Thymus (tissue), 11 donors: Measurements from ENCODE around the gene HDAC3. TPM values are rescaled to one million over a fixed set of nuclear protein-coding genes. Genes with fewer than 3 reads are reported as not detected.
A peak's percentile ranks its signal among the peaks of the same experiment; 100 is the strongest.

Source experiments
- DNase-seq, 9 donors: peaks; one replicate each; pipeline ENCODE4 v3.0.0-alpha.2; 2013; ENCODE audit warnings: low spot score in 9 of 9, low read depth in 6 of 9, missing footprints in 1 of 9
- H3K27ac ChIP-seq, 2 donors: one replicate each; pipeline ENCODE4 v1.5.1; 2013; ENCODE audit warnings: control low read depth in 1 of 2, low read depth in 1 of 2, low read length in 1 of 2, mild to moderate bottlenecking in 1 of 2, moderate library complexity in 1 of 2
- H3K27me3 ChIP-seq, 2 donors: one replicate each; pipeline ENCODE4 v1.5.1; 2013; ENCODE audit warnings: low read length in 1 of 2; ENCODE audit not compliant: control insufficient read depth in 2 of 2, insufficient read depth in 1 of 2
- H3K36me3 ChIP-seq, 2 donors: one replicate each; pipeline ENCODE4 v1.5.1; 2013; ENCODE audit warnings: low read length in 1 of 2, mild to moderate bottlenecking in 1 of 2, moderate library complexity in 1 of 2; ENCODE audit not compliant: control insufficient read depth in 2 of 2, insufficient read depth in 2 of 2
- H3K4me1 ChIP-seq, 2 donors: one replicate each; pipeline ENCODE4 v1.5.1; 2013; ENCODE audit warnings: low read length in 2 of 2; ENCODE audit not compliant: control insufficient read depth in 2 of 2, insufficient read depth in 2 of 2
- H3K4me3 ChIP-seq, 2 donors: one replicate each; pipeline ENCODE4 v1.5.1; 2013; ENCODE audit warnings: low read length in 2 of 2, control low read depth in 1 of 2, mild to moderate bottlenecking in 1 of 2
- H3K9me3 ChIP-seq, 2 donors: one replicate each; pipeline ENCODE4 v1.5.1; 2013; ENCODE audit warnings: low read length in 1 of 2, mild to moderate bottlenecking in 1 of 2; ENCODE audit not compliant: control insufficient read depth in 2 of 2, insufficient read depth in 1 of 2
- WGBS: extraction: QIAGEN DNeasy Blood & Tissue Kit; methylation state at CpG from one replicate; pipeline ENCODE4 v1.1.7; 2013; 5-methylcytosine and 5-hydroxymethylcytosine counted together
- polyA plus RNA-seq: library from polyadenylated mRNA; stranded (reverse); fragments of 200-250 nt; gene quantifications from one replicate; pipeline ENCODE4 v1.2.3, GENCODE V29; 2013
- total RNA-seq: library from RNA; stranded (reverse); fragments of 120-200 nt; gene quantifications from one replicate; pipeline ENCODE4 v1.2.4, GENCODE V29; 2013
- donor health status: healthy.

Gene HDAC3
- total and polyA plus RNA-seq, 2 donors, result 55.0 to 82.9 TPM

- WGBS, result 10% methylated on average over 50 of the region's 50 CpGs
- peak within 1 kb of the TSS in 1 of 2 donors; percentile 55 for H3K27ac ChIP-seq
- DNase-seq, result peak in 7 of 9 donors; percentile 48 to 77 (median 59)
Observed at GRCh38 chr5:141650851-141651727, 14.4 kb upstream of the HDAC3 start, which contains the start of gene FCHSD1. FCHSD1 (minus strand) TSS chr5:141651418; CDS start chr5:141651368, 50 bp downstream.

GRCh38 chr5:141649972-141650371 lies 13.3 kb upstream of the HDAC3 start:
- Histone ChIP-seq H3K4me1 (peaks cover 6 to 13% of the 10 kb centered on the region in 2 donors), H3K36me3 (peaks cover 0 to 12% of the 10 kb centered on the region in 2 donors), H3K4me3 (no peak overlapping the region), H3K27me3 (peaks cover 0 to 14% of the 10 kb centered on the region in 2 donors), H3K27ac (no peak overlapping the region), H3K9me3 (no peaks in the 10 kb centered on the region)
- DNase-seq, result no peak

More at GRCh38 chr5:141650851-141651727, 14.4 kb upstream of the HDAC3 start, which contains the start of gene FCHSD1:
- no peaks in the 10 kb centered on the region for H3K9me3 ChIP-seq
- H3K27me3 ChIP-seq, result peaks cover 0 to 19% of the 10 kb centered on the region in 2 donors
- peaks cover 0 to 9% of the 10 kb centered on the region in 2 donors for H3K36me3 ChIP-seq
- peak within 1 kb of the TSS; percentile 71 to 81 for H3K4me3 ChIP-seq
- peaks cover 6 to 13% of the 10 kb centered on the region in 2 donors for H3K4me1 ChIP-seq

GRCh38 chr5:141649056-141649688 lies 12.5 kb upstream of the HDAC3 start:
- Histone ChIP-seq H3K36me3 (peaks cover 0 to 19% of the 10 kb centered on the region in 2 donors), H3K4me1 (peaks cover 6 to 13% of the 10 kb centered on the region in 2 donors), H3K9me3 (no peaks in the 10 kb centered on the region), H3K27ac (no peak overlapping the region), H3K27me3 (peaks cover 0 to 14% of the 10 kb centered on the region in 2 donors), H3K4me3 (no peak overlapping the region)
- no peak for DNase-seq
- WGBS, result 98% methylated on average over 17 of the region's 17 CpGs

GRCh38 chr5:141647851-141648250 lies 11.2 kb upstream of the HDAC3 start:
- H3K27me3 ChIP-seq, result peaks cover 0 to 9% of the 10 kb centered on the region in 2 donors
- H3K4me1 ChIP-seq, result peaks cover 6 to 13% of the 10 kb centered on the region in 2 donors
- no peak for DNase-seq
- no peak overlapping the region for H3K4me3 ChIP-seq
- no peak overlapping the region for H3K27ac ChIP-seq
- WGBS, result 94% methylated on average over 3 of the region's 3 CpGs
- no peaks in the 10 kb centered on the region for H3K9me3 ChIP-seq
- H3K36me3 ChIP-seq, result peaks cover 0 to 19% of the 10 kb centered on the region in 2 donors

GRCh38 chr5:141647242-141647641 lies 10.6 kb upstream of the HDAC3 start:
- H3K4me1 ChIP-seq, result peaks cover 6 to 13% of the 10 kb centered on the region in 2 donors
- H3K9me3 ChIP-seq, result no peaks in the 10 kb centered on the region
- no peak overlapping the region for H3K4me3 ChIP-seq
- 97% methylated on average over 5 of the region's 5 CpGs for WGBS
- H3K27me3 ChIP-seq, result peaks cover 0 to 8% of the 10 kb centered on the region in 2 donors
- H3K27ac ChIP-seq, result no peak overlapping the region
- DNase-seq, result no peak
- peaks cover 0 to 19% of the 10 kb centered on the region in 2 donors for H3K36me3 ChIP-seq

GRCh38 chr5:141646026-141646425 lies 9.4 kb upstream of the HDAC3 start:
- peaks cover 10 to 23% of the 10 kb centered on the region in 2 donors for H3K36me3 ChIP-seq
- DNase-seq, result no peak
- H3K27me3 ChIP-seq, result peaks cover 0 to 1% of the 10 kb centered on the region in 2 donors
- no peak overlapping the region for H3K4me3 ChIP-seq
- H3K27ac ChIP-seq, result no peak overlapping the region
- WGBS, result 96% methylated on average over 6 of the region's 6 CpGs
- H3K4me1 ChIP-seq, result peaks cover 2 to 7% of the 10 kb centered on the region in 2 donors
- H3K9me3 ChIP-seq, result no peaks in the 10 kb centered on the region

- DNase-seq, result no peak
- no peaks in the 10 kb centered on the region for H3K9me3 ChIP-seq
- H3K27me3 ChIP-seq, result peaks cover 0 to 3% of the 10 kb centered on the region in 2 donors
- peaks cover 6 to 14% of the 10 kb centered on the region in 2 donors for H3K4me1 ChIP-seq
- 98% methylated on average over 2 of the region's 2 CpGs for WGBS
- H3K27ac ChIP-seq, result no peak overlapping the region
- peaks cover 28 to 36% of the 10 kb centered on the region in 2 donors for H3K36me3 ChIP-seq
- H3K4me3 ChIP-seq, result no peak overlapping the region
Observed at GRCh38 chr5:141641634-141642267, 5.1 kb upstream of the HDAC3 start.

GRCh38 chr5:141640698-141641097 lies 4.0 kb upstream of the HDAC3 start:
- no peak overlapping the region for H3K27ac ChIP-seq
- H3K4me3 ChIP-seq, result no peak overlapping the region
- 97% methylated on average over 9 of the region's 9 CpGs for WGBS
- H3K4me1 ChIP-seq, result peaks cover 12 to 18% of the 10 kb centered on the region in 2 donors
- H3K36me3 ChIP-seq, result peaks cover 28% of the 10 kb centered on the region in 2 donors
- no peaks in the 10 kb centered on the region for H3K9me3 ChIP-seq
- peaks cover 0 to 3% of the 10 kb centered on the region in 2 donors for H3K27me3 ChIP-seq
- no peak for DNase-seq
